SK-N-SH treated with all-trans-retinoic acid at 6 μM for 48 hours (cell line): ENCODE results near the gene CACTIN.

Experiments used
- ATAC-seq: fragments of 200-7000 bp; cut with Tn5 transposase; 3 replicates; pipeline ENCODE4 v1.9.1; 2020; ENCODE audit warnings: mild to moderate bottlenecking, moderate library complexity
- ARNTL ChIP-seq: fragments of 450-650 bp; formaldehyde crosslinking; IDR thresholded peaks from 2 replicates; pipeline ENCODE4 v1.5.0; 2020; ENCODE audit warnings: low read depth, mild to moderate bottlenecking, moderate library complexity, borderline replicate concordance
- BACH2 ChIP-seq: fragments of 250-450 bp; sonication (Bioruptor Pico); IDR thresholded peaks from 2 replicates; pipeline ENCODE4 v1.9.0; 2021; ENCODE audit warnings: mild to moderate bottlenecking, borderline replicate concordance
- CSDC2 ChIP-seq: fragments of 250-450 bp; sonication (Bioruptor Pico); IDR thresholded peaks from 2 replicates; pipeline ENCODE4 v1.5.0; 2020; ENCODE audit warnings: mild to moderate bottlenecking, moderate library complexity
- ESRRG ChIP-seq: fragments of 250-450 bp; sonication (Bioruptor Pico); IDR thresholded peaks from 2 replicates; pipeline ENCODE4 v1.6.1; 2021; ENCODE audit warnings: mild to moderate bottlenecking
- GLIS3 ChIP-seq: fragments of 250-450 bp; sonication (Bioruptor Pico); IDR thresholded peaks from 2 replicates; pipeline ENCODE4 v1.5.0; 2020; ENCODE audit warnings: mild to moderate bottlenecking, moderate library complexity
- ISL1 ChIP-seq: fragments of 250-450 bp; sonication (Bioruptor Pico); IDR thresholded peaks from 2 replicates; pipeline ENCODE4 v2.1.2; 2022; ENCODE audit warnings: mild to moderate bottlenecking, moderate library complexity
- OSR1 ChIP-seq: fragments of 250-450 bp; sonication (Bioruptor Pico); IDR thresholded peaks from 2 replicates; pipeline ENCODE4 v1.8.0; 2022; ENCODE audit warnings: moderate library complexity, mild to moderate bottlenecking, inconsistent platforms
- PPARA ChIP-seq: fragments of 250-450 bp; sonication (Bioruptor Pico); IDR thresholded peaks from 2 replicates; pipeline ENCODE4 v1.5.0; 2020; ENCODE audit warnings: mild to moderate bottlenecking, borderline replicate concordance
- SNAI2 ChIP-seq: fragments of 250-450 bp; sonication (Bioruptor Pico); IDR thresholded peaks from 2 replicates; pipeline ENCODE4 v1.5.0; 2020; ENCODE audit warnings: mild to moderate bottlenecking, moderate library complexity
- TCF4 ChIP-seq: fragments of 250-450 bp; sonication (Bioruptor Pico); IDR thresholded peaks from 2 replicates; pipeline ENCODE4 v1.8.0; 2021; ENCODE audit warnings: mild to moderate bottlenecking, moderate library complexity, borderline replicate concordance
- ZC3H10 ChIP-seq: fragments of 250-450 bp; sonication (Bioruptor Pico); IDR thresholded peaks from 2 replicates; pipeline ENCODE4 v1.5.1; 2021; ENCODE audit warnings: mild to moderate bottlenecking, moderate library complexity
- ZFP3 ChIP-seq: fragments of 250-450 bp; sonication (Bioruptor Pico); IDR thresholded peaks from 2 replicates; pipeline ENCODE4 v1.5.0; 2020; ENCODE audit warnings: mild to moderate bottlenecking, moderate library complexity
- ZNF565 ChIP-seq: fragments of 450-650 bp; formaldehyde crosslinking; conservative IDR thresholded peaks from 2 replicates; pipeline ENCODE4 v1.5.0; 2020; ENCODE audit warnings: low read depth, mild to moderate bottlenecking, moderate library complexity
- ZNF8 ChIP-seq: fragments of 450-650 bp; formaldehyde crosslinking; IDR thresholded peaks from 2 replicates; pipeline ENCODE4 v1.5.0; 2020; ENCODE audit warnings: mild to moderate bottlenecking, moderate library complexity
- TF ChIP-seq, protein P1 (sequence below): fragments of 250-450 bp; sonication (Bioruptor Pico); IDR thresholded peaks from 2 replicates; pipeline ENCODE4 v1.5.0; 2020; ENCODE audit warnings: mild to moderate bottlenecking, moderate library complexity
- TF ChIP-seq, protein P2 (sequence below): fragments of 250-450 bp; sonication (Bioruptor Pico); IDR thresholded peaks from 2 replicates; pipeline ENCODE4 v1.5.1; 2021; ENCODE audit warnings: mild to moderate bottlenecking, moderate library complexity
- TF ChIP-seq, protein P3 (sequence below): fragments of 250-450 bp; sonication (Bioruptor Pico); IDR thresholded peaks from 2 replicates; pipeline ENCODE4 v1.5.1; 2020; ENCODE audit warnings: low read depth, mild to moderate bottlenecking, moderate library complexity

CACTIN gene

DNA sequence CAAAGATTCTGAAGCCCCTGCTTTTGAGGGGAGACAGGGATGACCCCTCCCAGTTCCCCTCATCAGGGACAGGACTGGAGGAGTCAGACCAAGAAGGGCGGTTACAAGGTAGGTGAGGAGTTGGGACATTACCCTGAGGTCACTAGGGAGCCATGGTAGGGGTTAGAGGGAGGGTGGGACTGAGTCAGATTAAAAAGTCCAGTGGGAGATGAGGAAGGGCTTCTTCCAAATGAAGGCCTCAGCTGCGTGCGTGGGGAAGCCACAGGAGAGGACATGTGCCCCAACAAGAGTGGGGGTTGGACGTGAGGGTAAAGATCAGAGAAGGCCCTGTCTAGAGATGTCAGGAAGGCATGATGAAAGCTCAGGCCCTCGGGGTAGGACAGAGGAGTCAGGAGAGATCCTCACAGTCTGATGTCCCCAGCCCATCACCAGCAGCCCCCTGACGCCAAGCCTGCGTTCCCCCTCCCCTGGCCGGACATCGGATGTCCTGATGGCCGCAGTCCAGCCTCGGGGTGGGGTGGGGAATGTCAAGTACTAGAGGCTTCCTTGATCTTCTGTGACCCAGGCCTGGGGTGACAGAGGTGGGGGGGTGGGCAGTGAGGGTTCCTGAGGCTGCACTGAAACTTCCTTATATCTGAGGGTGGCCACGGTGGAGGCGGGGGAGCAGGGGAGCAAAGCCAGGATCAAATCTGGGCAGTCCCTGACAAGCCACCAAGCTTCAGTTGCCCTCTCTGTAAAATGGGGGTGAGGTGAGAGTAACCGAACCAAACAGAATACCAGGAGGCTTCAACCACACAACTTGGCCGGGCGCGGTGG is 62.7 kb downstream of the CACTIN start:
- no peak for ATAC-seq
- TF ChIP-seq ISL1 (CRISPR knock-in tag) (no peak), CSDC2 (no peak), TCF4 (no peak), ESRRG (CRISPR knock-in tag) (no peak), ARNTL (CRISPR knock-in tag) (no peak), SNAI2 (no peak), GLIS3 (CRISPR knock-in tag) (no peak), ZNF565 (CRISPR knock-in tag) (no peak), ZFP3 (no peak), OSR1 (CRISPR knock-in tag) (no peak), ZC3H10 (no peak), BACH2 (CRISPR knock-in tag) (no peak), PPARA (no peak), ZNF8 (CRISPR knock-in tag) (no peak)
- TF ChIP-seq, protein P1, sequence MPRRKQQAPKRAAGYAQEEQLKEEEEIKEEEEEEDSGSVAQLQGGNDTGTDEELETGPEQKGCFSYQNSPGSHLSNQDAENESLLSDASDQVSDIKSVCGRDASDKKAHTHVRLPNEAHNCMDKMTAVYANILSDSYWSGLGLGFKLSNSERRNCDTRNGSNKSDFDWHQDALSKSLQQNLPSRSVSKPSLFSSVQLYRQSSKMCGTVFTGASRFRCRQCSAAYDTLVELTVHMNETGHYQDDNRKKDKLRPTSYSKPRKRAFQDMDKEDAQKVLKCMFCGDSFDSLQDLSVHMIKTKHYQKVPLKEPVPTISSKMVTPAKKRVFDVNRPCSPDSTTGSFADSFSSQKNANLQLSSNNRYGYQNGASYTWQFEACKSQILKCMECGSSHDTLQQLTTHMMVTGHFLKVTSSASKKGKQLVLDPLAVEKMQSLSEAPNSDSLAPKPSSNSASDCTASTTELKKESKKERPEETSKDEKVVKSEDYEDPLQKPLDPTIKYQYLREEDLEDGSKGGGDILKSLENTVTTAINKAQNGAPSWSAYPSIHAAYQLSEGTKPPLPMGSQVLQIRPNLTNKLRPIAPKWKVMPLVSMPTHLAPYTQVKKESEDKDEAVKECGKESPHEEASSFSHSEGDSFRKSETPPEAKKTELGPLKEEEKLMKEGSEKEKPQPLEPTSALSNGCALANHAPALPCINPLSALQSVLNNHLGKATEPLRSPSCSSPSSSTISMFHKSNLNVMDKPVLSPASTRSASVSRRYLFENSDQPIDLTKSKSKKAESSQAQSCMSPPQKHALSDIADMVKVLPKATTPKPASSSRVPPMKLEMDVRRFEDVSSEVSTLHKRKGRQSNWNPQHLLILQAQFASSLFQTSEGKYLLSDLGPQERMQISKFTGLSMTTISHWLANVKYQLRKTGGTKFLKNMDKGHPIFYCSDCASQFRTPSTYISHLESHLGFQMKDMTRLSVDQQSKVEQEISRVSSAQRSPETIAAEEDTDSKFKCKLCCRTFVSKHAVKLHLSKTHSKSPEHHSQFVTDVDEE, result no peak
- TF ChIP-seq, protein P2, sequence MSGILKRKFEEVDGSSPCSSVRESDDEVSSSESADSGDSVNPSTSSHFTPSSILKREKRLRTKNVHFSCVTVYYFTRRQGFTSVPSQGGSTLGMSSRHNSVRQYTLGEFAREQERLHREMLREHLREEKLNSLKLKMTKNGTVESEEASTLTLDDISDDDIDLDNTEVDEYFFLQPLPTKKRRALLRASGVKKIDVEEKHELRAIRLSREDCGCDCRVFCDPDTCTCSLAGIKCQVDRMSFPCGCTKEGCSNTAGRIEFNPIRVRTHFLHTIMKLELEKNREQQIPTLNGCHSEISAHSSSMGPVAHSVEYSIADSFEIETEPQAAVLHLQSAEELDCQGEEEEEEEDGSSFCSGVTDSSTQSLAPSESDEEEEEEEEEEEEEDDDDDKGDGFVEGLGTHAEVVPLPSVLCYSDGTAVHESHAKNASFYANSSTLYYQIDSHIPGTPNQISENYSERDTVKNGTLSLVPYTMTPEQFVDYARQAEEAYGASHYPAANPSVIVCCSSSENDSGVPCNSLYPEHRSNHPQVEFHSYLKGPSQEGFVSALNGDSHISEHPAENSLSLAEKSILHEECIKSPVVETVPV (CRISPR knock-in tag), result no peak
- TF ChIP-seq, protein P3, sequence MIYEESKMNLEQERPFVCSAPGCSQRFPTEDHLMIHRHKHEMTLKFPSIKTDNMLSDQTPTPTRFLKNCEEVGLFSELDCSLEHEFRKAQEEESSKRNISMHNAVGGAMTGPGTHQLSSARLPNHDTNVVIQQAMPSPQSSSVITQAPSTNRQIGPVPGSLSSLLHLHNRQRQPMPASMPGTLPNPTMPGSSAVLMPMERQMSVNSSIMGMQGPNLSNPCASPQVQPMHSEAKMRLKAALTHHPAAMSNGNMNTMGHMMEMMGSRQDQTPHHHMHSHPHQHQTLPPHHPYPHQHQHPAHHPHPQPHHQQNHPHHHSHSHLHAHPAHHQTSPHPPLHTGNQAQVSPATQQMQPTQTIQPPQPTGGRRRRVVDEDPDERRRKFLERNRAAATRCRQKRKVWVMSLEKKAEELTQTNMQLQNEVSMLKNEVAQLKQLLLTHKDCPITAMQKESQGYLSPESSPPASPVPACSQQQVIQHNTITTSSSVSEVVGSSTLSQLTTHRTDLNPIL, result no peak
